Left hindlimb (tissue), 1 donor: Measurements from ENCODE around the gene SPATA31C1.
"Not testable (repeated sequence)": the region's sequence is repeated elsewhere in the genome, so short reads cannot be mapped to it uniquely, and the experiment has no call there.

Source experiments
- DNase-seq: peaks from one replicate; pipeline ENCODE4 v3.0.0-alpha.2; 2018

The SPATA31C1 gene

DNA sequence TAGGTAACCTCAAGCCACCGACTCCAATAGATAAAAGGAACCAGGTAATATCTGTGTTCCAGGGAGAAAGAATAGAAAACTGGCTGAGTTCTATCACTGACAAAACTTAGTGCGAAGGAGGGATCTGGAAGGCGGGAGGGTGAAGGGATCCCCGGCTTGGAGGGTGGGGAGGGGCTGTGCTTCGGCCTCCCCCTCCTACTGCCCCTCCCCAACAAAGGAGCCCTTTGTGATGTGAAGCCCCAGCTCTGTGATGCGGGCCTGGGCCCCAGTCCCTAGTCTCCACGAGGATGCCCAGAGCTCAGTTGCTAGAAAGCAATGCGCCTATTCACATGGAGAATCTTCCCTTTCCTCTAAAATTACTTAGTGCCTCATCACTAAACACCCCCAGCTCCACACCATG is at the start of gene SPATA31C1:
Gene SPATA31C1, plus strand, starts transcription at position 301 of the 400 bp plus-strand sequence.
- DNase-seq, result not testable (repeated sequence)

DNA sequence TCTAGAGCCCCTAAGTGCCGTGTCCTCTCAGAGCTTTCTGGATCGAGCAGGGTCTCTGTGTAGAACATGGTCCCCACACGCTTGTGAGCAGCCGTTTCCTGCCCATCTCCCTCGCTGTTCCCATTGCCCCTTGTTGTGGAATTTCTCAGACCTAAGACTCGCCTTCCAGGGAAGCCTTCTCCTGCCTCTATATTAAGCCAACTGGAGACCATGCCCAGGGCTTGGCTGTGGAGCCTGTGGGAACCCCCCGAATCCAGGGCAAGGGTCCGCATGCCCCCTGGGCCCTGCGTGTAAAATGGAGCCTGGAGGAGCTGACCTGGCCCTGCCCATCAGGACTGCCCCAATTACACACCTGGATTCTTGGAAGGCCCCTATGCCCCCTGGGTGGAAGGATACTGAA is 49.6 kb upstream of the SPATA31C1 start:
- DNase-seq, result no peak

DNA sequence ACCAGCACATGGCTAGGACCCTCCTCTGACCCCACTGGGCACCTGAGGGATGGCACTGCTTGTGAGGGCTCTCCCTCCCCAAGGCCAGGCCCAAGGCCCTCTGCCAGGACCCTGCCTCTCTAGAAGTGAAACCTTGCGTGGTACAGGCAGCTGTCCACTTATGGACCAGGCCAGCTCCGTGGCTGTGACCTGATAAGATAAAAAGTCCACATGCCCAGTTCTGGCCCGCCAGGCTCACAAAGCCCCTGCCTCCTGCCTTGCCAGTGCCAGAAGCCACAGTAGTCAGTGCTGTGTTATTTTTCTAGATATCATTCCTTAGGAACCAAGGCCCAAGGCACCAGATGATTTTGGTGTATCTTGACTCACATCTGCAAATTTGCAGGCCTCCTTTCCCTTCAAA is 49.1 kb upstream of the SPATA31C1 start:
- DNase-seq, result no peak

DNA sequence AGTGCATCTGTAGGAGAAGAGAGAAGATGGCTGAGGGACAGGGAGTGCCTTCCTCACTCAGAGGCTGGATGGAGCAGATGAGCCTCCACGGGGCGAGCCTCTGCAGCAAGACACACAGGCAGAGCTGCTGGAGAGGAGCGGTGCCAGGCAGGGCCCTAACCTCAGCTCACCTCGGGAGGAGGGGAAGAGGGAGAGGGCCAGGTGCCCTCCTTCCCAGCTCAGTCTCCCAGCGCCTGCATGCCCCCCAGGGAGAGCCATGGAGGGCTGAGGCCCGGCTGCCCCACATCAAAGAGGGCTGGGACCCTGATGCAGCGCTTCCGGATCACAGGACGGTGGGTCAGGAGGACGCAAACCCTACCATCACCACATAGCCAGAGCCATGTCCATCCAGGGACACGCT is 48.7 kb upstream of the SPATA31C1 start:
- DNase-seq, result no peak

DNA sequence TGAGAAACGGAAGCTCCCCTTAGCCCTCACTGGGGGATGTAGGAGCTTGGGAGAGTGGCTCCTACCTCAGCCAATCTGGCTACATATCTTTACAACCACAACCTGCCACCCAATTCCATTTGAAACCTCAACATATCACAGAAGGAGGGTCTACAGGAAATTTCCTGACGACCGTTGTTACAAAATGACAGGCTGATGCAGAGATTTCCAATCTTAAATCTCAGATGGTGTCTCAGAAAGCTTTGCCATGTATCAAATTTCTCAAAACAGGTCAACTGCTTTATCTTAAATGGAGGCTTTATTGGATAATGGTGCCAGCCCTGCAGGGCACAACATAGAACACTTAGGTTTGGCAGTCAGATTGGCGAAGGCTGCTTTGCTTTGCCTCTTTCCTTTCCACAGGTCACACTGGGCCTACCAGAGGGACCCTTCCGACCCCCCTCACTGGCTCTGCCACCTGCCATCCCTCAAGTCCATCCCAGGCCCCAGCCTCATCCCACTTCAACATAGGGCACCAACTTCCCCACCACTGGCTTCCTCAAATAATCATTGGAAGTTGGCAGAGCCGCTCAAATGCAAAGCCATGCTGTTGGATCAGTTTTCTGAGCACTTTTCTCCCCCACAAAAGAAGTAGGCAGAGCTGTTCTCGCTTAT is 46.2 kb upstream of the SPATA31C1 start:
- DNase-seq, result no peak

DNA sequence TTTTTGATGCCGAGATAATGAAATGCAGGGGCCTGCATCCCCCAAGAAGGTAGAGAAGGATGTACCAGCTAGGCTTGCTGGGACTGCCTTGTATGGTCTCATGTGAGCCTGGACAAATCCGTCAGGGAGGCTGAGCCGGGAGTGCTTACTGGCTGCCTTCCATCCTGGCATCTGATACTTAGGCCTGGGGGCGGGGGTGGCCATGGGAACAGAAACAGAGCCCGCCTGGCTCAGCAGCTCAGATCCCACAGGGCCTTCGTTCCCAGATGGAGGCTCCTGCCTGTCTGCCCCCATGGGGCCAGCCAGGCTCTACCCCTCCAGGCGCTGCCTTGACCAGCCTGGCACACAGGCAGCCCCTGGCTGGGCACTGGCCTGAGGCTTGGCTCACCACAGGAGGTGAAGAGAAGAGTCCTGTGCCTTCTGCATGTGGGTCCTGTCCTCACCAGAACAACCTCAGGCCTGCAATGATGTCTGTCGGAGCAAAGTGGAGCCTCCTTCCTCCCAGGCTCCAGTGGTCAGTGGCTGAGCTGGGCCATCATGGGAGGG is 45.6 kb upstream of the SPATA31C1 start:
- no peak for DNase-seq

DNA sequence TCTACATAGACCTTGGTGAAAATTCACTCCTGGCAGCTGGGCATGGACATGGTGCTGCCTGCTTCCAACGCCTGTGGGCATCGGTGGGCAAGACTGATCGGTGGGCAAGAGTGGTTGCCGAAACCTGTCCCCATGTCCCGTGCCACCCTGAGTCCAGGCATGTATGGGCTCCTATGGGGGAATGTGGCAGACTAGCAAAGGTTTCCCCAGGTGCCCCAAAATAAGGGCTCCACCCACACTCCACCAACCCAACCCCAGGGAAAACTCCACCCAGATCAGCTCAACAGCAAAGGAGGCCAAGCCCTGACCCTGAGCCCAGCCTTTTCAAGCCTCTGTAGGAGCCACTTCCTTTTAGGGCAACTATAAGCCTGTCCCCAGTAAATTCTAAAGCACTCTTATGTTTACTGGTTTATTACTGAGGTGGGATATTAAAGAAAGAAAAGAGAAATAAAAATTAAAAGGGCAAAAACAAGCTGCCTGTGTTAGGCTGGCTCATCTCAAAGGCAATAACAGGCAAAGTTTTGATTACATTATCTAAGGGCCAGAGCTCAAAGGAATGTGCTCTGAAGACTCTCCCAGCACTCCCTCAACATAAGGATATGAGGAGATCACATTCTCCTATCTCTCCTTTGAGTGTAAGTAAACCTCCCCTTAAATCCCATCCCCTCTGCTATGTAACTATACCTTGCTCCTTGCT is 44.0 kb upstream of the SPATA31C1 start:
- no peak for DNase-seq

DNA sequence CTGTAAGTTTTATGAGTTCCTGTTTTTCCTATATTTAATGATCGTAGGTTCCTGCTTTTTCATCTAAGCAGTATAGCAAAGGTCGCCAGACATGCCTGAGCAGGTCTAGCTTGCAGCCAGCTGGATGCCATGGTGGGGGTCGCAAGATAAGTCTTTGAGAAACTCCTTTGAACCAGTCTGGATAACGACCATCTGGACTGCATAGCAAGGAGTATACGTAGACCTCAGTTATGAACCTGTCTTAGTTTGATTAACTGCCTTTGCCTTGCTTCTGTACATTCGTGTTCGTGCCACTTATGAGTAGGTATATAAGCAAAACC is 43.5 kb upstream of the SPATA31C1 start:
- DNase-seq, result no peak

DNA sequence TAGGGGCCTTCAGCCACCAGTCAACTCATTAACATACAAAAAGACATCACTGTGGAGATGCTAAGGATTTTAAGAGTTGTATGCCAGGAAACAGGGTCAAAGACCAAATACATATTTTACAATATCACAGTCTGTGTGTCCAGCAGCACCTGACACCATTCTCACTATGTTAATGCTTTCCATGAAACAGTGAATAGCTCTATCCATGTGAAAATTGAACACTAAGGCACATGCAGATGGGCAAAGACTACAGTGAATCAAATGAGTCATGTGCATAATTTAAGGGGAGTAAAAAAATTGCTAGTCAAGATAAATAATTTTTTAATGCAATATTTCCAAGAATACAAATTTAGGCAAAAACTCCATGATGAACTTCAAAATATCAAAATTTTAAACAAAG is 42.7 kb upstream of the SPATA31C1 start:
- no peak for DNase-seq

DNA sequence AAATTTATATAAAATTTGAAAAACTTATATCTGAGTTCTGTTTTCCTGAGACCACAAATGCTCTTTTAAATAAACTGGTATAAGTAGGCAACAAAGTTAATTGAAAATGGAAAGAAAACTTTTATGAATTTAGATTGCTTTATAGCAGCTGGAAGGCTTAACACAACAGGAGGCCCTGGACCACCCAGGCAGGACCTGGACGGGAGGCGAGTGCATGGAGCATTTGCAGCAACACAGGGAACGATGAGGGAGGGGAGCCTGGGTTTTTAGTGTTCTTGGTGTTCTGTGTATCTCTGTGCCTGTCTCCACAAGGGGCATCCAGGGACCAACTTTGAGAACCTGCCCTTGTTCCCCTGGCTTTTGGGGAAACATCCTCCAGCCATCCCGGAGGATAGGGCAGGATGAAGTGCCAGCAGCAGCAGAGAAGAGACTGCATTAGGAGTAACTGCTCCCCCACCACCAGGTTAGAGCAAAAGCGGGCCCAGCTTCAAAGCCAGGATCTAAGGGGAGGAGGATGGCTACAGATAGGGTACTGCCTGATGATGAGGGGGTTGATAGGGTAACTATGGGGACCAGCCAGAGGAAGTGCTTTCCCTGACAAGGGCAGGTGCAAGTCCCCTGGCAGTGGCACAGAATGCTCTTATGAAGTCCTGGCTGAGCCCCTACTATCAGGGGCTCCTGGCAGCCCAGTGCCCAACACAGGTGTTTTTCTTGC is 41.8 kb upstream of the SPATA31C1 start:
- no peak for DNase-seq

DNA sequence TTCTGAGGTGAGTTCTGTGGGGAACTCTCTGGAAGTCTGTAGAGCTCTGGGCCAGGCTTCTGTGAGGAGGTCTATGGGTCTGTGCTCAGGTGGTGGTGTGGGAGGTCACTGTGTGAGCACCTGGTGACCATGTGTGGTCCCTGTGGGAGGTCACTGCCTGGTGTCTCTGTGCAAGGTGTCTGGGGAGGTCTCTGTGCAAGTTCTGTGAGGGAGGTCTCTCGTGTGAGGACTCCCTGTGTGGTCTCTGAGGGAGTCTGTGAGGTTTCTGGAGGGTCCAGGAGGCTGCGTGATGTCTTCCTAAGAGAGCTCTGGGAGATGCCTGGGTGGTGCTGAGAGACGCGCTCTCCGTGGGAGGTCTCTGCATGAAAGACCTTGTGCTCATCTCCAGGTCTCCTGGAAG is 41.1 kb upstream of the SPATA31C1 start:
- no peak for DNase-seq

DNA sequence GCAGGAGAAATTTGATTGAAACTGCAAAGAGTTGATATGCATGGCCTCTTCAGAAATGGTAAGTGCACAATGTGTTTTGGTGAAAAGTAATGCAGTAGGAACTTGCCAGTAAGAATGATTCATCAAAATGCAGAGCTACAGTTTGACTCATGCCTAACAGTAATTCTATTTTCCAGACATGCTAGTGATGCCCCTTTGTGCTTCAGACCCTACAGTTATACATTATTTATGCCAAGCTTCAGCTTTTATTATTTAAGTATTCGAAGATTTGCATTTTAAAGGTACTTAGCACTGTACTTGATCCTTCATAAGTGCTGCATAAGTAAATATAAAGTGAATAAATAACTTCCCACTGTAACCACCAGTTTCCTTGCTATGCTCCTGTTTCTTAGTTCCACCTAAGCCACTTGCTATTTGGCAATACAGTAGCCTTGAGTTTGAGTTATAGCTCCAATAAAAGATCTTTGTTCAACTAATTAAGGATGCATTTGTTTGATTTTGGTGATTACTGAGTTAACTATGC is 38.7 kb upstream of the SPATA31C1 start:
- DNase-seq, result no peak

DNA sequence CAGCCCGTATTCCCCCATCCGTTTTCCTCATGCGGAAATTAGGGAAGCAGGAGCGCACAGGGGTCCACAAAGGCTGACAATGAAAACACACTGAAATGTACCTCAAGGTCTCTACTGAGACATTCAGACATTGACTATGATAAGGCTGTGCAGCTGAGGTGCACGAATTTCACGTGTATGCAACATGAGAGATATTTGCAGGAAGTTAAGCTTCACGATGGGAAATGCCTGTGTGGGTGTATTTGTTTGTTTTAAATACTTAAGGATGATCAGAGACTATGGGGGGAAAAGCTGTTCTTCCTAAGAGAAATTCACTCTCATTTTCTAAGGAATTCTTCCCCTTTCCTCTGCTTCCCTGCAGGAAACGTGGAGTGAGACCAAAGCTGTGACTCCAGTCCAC is 37.6 kb upstream of the SPATA31C1 start:
- DNase-seq, result no peak

DNA sequence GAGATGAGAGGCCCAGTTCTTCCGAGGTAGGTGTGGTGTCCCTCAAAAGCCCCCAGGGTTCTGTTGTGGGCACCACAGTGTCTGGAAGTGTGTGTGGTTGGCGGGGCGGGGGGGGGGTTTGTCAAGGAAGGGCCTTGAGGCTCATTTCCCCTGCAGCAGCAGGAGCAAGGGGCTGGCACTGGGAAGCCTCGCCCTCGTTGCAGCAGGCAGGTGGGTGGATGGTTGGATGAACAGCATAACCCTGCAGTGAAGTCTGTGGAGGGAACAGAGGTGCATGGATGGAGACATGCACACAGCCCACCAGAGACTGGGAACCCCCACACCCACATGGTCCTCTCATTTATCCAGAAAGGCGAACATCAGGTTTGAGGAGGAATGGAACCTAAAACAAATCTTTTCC is 37.1 kb upstream of the SPATA31C1 start:
- DNase-seq, result no peak

DNA sequence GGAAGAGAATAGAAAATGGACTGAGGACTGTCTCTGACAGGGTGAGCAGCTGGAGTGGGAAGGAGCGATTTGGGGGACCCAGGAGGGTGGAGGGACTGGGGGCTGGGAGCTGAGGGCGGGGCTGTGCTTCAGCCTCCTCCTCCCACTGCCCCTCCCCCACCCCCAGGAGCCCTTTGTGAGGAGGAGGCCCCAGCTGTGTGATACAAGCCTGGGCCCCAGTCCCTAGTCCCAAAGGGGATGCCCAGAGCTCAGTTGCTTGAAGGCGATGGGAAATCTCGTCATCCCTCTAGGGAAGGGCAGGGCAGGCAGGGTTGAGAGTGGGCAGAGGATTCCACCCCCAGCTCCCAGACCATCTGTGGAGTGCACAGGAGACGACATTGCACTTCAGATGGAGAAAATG is 35.1 kb upstream of the SPATA31C1 start, which contains the start of gene SPATA31E1:
Gene SPATA31E1, plus strand, starts transcription at position 251 of the 400 bp plus-strand sequence. Its CDS starts 15 bp downstream, at position 266.
- DNase-seq, result no peak

DNA sequence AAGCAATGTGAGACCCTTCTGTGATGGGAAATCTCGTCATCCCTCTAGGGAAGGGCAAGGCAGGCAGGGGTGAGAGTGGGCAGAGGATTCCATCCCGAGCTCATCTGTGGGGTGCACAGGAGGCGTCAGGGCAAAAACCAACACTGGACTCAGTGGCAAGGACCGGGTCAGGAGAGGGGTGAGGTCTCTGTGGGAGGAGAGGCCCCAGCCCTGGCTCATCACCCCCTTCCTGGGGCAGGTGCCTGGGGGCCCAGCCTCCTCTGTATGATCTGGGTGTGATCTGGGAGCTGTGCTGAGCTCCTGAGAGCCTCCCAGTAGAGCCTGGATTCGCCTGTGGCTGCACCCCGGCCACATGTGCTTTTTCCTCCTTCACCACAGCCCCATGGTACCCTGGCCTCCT is 34.5 kb upstream of the SPATA31C1 start:
- DNase-seq, result no peak

DNA sequence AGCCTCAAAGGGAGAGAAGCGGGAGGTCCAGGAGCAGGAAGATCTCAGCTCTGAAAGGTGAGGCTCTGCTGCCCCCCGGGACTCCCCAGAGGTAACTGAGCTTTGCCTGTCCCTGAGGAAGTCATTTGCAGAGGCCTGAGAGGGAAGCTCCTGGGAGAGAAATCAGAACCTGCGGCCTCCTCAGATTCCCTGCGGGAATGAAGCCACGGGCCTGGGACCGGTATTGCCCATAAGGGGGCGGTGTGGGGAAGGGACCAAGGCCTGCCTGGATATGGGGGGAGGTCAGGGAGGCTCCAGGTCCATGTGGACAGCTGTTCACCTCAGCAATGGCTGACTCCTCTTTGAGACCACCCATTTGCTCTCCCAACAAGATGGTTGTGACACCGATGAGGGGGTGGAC is 33.8 kb upstream of the SPATA31C1 start:
- no peak for DNase-seq

DNA sequence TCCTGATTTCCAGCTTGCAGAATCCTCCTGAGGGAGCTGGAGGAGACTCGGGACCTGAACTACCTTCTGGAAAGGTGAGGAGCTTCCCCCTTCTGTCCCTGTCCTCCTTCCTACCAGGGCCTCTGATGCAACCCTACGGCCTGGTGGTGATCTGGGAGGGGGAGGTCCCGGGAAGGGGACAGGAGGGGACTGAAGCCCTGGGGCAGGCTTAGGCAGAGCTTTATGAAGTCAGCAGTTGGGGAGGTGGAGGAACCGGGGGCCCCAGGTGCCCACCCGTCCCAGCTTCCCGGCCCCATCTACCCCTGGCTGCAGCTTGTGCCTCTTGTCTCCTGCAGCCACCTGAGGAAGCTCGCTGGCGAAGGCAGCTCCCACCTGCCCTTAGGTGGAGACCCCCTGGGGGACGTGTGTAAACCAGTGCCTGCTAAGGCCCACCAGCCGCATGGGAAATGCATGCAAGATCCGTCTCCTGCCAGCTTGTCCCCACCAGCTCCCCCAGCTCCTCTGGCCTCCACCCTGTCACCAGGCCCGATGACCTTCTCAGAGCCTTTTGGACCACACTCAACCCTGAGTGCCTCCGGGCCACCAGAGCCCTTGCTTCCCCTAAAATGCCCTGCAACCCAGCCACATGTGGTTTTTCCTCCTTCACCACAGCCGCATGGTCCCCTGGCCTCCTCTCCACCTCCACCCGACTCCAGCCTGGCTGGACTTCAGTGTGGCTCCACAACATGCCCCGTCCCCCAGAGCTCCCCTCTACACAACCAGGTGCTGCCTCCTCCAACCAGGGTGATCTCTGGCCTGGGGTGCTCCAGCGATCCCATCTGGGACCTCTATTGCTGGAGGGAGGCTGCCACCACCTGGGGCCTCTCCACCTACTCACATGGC is 32.9 kb upstream of the SPATA31C1 start:
- no peak for DNase-seq

DNA sequence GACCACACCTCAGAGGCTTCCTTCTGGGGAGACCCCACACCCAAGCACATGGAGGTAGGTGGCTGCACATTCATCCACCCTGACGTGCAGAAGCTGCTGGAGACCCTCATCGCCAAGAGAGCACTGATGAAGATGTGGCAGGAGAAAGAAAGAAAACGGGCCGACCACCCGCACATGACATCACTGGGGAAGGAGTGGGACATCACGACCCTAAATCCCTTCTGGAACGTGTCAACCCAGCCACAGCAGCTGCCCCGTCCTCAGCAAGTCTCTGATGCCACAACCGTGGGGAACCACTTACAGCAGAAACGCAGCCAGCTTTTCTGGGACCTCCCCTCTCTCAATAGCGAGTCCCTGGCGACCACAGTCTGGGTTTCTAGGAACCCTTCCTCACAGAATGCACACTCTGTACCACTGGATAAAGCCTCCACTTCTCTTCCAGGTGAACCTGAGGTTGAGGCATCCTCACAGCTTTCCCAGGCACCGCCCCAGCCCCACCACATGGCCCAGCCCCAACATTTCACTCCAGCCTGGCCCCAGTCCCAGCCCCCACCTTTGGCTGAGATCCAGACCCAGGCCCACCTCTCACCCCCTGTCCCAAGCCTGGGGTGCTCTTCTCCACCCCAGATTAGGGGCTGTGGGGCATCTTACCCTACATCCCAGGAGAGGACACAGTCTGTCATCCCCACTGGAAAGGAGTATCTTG is 32.1 kb upstream of the SPATA31C1 start:
- DNase-seq, result no peak

DNA sequence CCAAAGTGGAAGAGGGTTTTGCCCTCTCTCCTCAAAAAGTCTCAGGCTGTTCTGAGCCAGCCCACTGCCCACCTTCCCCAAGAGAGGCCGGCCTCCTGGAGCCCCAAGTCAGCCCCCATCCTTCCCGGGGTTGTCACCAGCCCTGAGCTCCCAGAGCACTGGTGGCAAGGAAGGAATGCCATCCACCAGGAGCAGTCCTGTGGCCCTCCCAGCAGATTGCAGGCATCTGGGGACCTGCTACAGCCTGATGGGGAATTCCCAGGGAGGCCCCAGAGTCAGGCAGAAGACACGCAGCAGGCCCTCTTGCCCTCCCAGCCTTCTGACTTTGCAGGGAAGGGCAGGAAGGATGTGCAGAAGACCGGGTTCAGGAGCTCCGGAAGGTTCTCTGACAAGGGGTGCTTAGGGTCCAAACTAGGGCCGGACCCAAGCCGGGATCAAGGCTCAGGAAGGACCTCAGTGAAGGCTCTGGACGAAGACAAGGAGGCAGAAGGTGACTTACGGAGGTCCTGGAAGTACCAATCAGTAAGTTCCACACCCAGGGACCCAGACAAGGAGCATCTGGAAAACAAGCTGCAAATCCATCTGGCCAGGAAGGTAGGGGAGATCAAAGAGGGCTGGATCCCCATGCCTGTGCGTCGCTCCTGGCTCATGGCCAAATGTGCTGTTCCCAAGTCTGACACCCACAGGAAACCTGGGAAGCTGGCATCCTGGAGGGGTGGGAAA is 31.4 kb upstream of the SPATA31C1 start:
- DNase-seq, result no peak

DNA sequence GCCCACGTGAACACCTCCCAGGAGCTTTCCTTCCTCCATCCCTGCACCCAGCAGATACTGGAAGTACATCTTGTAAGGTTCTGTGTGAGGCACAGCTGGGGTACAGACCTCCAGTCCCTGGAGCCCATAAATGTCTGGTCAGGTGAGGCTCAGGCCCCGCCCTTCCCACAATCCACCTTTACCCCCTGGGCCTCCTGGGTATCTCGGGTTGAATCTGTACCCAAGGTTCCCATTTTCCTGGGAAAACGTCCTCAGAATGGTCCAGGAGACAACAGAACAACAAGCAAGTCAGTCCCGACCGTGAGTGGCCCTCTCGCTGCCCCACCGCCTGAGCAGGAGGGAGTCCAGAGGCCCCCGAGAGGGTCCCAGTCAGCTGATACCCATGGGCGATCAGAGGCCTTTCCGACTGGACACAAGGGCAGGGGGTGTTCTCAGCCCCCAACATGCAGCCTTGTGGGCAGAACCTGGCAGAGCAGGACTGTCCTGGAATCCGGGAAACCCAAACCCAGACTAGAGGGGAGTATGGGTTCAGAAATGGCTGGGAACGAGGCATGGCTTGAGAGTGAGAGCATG is 30.7 kb upstream of the SPATA31C1 start:
- DNase-seq, result no peak
